ENCODE results near the gene PLCG2.
"Not testable (repeated sequence)": the region's sequence is repeated elsewhere in the genome, so short reads cannot be mapped to it uniquely, and the experiment has no call there.

The PLCG2 gene

DNA sequence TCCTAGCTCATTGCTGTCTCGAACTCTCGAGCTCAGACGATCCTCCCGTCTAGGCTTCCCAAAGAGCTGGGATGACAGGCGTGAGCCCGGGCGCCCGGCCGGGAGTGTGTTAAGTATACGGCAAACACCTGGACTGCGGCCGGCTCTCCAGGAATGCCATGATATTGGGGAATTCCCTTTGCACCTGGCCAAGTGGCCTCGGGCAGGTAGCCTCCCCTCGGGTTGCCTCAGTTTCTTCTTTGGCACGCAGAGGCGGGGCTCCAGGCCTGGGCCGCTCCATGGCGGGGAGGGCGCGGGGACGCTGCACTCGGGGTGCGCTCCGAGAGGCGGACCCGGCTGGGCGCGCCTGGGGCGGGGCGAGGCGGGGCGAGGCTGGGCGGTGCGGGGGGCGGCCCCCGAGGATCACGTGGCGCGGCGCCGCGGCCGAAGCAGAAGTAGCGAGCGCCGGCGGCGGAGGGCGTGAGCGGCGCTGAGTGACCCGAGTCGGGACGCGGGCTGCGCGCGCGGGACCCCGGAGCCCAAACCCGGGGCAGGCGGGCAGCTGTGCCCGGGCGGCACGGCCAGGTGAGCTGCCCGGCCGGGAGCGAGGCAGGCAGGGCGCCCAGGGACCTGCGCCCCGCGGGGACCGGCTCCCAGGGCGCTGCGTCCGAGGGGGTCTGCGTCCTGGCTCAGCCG is at the start of gene PLCG2:
PLCG2 (plus strand) TSS at position 431 of the 675 bp plus-strand sequence. CDS start 6,699 bp downstream, outside the sequence.
- no peaks in the 10 kb centered on the region for H3K9me3 Mint-ChIP-seq
- ATAC-seq (peak; percentile 98), DNase-seq (peak; percentile 81)
- H3K36me3 Mint-ChIP-seq (ENCODE audit: low read depth) = no peaks in the 10 kb centered on the region
- peaks cover 29% of the 10 kb centered on the region for H3K27me3 Mint-ChIP-seq
- no peak within 1 kb of the TSS for H3K27ac Mint-ChIP-seq
- peaks cover 22% of the 10 kb centered on the region for H3K4me1 Mint-ChIP-seq
- peak within 1 kb of the TSS; percentile 79 for H3K4me3 Mint-ChIP-seq

DNA sequence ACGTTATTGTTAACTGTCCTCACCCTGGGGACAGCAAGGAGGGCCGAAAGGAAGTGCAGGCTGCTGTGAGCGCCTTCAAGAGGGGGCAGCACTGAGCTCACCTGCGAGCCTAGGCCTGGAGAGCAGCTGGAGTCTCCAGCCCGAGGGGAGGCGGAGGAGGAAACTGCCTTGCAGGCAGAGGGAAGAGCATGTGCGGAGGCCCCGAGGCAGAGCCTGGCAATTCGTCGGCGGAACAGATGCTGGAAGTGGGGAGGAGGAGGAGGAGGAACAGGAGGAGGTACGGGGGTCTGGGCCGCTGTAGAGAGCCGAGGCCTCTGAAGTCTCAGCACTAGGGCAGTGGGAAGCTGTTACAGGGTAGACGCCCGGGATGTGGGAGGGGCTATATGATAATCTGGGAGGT is 49.6 kb upstream of the PLCG2 start:
- Mint-ChIP-seq H3K27me3 (no peaks in the 10 kb centered on the region), H3K9me3 (no peaks in the 10 kb centered on the region), H3K4me3 (no peak overlapping the region), H3K27ac (no peak overlapping the region), H3K4me1 (peaks cover 14% of the 10 kb centered on the region), H3K36me3 (ENCODE audit: low read depth) (no peaks in the 10 kb centered on the region)
- DNase-seq (no peak), ATAC-seq (no peak)

DNA sequence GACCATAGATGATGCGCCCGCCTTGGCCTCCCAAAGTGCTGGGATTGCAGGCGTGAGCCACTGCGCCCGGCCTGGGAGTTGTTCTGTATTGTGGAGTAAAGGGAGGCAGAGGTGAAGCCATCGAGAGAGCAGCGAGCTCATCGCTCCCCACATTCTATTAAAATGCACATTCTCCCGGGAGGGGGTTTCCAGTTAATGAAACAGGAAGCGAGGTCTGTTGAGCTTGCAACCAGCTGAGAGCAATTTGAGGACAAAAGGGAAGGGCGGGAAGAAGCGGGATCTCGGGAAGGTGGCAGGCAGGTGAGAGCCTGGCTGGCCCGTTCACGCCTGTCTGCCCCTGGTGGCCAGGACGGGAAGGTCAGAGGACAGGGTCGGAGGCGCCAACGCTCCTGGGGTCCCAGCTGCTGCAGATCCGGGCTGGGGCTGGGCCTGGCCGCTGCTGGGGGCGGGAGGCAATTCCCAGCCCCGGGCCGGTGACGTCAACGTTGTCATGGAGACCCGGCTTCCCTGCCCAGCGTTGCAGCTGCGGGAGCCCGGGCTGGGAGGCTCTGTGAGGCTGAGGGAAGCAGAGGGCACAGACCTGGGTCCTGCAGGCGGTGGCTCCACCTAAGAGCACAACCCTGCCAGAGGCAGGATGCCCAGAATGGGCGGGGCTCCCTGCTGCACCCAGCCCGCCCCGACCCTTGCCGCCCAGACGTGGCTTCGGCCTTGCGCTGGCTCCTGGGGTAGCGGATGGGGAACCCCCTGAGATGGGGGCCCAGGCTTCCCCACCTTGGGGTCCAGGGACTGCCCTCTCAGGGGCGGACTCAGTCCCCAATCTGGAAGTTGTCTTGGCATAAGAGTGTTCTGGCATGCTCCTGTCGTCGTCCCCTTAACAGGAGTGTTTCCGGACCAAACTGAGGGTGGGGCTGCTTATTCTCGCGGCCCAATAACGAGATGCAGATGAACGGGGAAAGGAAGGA is 48.7 kb upstream of the PLCG2 start:
- ATAC-seq (peak; percentile 89), DNase-seq (peak; percentile 67)
- H3K36me3 Mint-ChIP-seq (ENCODE audit: low read depth) = no peaks in the 10 kb centered on the region
- no peaks in the 10 kb centered on the region for H3K9me3 Mint-ChIP-seq
- H3K27me3 Mint-ChIP-seq = no peaks in the 10 kb centered on the region
- H3K4me3 Mint-ChIP-seq = peak overlapping the region; percentile 79
- peak overlapping the region; percentile 85 for H3K27ac Mint-ChIP-seq
- H3K4me1 Mint-ChIP-seq = peaks cover 14% of the 10 kb centered on the region

DNA sequence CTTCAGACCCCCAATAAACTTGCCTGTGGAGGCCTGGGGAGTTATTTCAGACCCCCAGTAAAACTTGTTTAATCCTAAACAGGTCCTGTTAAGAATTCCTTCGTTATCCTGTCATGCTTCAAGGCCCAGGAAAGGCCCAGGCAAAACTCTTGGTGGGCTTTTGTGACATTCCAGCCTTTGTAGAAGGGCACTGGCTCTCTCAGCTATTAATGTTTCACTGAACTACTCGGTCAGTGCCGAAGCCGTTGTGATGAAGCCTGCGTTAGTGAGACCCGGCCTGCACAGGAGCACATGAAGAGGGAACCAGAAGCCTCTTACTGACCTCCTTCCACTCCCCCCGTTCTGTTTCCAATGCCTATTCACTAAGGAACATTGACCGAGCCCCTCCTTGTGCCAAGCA is 47.4 kb upstream of the PLCG2 start:
- H3K36me3 Mint-ChIP-seq (ENCODE audit: low read depth) = no peaks in the 10 kb centered on the region
- no peaks in the 10 kb centered on the region for H3K9me3 Mint-ChIP-seq
- peaks cover 14% of the 10 kb centered on the region for H3K4me1 Mint-ChIP-seq
- no peak for DNase-seq
- no peak overlapping the region for H3K27ac Mint-ChIP-seq
- H3K27me3 Mint-ChIP-seq = no peaks in the 10 kb centered on the region
- H3K4me3 Mint-ChIP-seq = no peak overlapping the region
- ATAC-seq = no peak

DNA sequence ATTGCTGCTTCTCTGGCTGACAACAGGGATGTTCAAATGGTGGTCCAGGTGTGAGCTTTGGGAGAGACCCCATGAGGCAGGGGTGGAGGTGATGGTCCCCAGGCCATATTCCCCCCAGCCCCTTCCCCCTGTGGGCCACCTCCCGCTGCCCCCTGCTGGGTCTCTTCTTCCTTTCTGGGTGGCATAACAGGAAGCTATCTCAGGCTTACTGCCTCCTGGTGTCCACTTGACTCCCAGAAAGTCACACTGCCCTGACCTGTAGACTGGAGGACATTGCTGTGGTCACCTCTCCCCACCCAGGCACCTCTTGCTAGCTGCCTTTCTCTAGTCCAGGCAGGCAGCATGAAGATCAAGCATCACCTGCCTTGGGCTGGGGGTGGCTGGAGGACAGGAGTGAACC is 46.4 kb upstream of the PLCG2 start:
- peaks cover 17% of the 10 kb centered on the region for H3K4me1 Mint-ChIP-seq
- no peaks in the 10 kb centered on the region for H3K36me3 Mint-ChIP-seq (ENCODE audit: low read depth)
- no peaks in the 10 kb centered on the region for H3K9me3 Mint-ChIP-seq
- H3K4me3 Mint-ChIP-seq = no peak overlapping the region
- no peaks in the 10 kb centered on the region for H3K27me3 Mint-ChIP-seq
- H3K27ac Mint-ChIP-seq = peak overlapping the region; percentile 26
- ATAC-seq (no peak), DNase-seq (no peak)

DNA sequence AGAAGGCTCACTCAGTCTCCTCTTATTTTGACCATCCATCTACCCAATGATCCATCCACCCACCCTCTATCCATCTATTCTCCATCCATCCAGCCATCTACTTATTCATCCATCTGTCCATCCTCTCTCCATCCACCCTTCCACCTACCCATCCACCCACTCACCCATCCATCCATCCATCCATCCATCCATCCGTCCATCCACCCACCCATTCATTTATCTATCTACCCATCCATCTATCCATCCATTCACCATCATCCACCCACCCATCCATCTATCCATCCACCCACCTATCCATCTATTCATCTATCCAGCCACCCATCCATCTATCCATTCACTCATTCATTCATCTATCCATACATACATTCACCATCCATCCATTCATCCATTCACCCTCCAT is 45.8 kb upstream of the PLCG2 start:
- no peak for ATAC-seq
- Mint-ChIP-seq H3K9me3 (no peaks in the 10 kb centered on the region), H3K4me3 (no peak overlapping the region)

DNA sequence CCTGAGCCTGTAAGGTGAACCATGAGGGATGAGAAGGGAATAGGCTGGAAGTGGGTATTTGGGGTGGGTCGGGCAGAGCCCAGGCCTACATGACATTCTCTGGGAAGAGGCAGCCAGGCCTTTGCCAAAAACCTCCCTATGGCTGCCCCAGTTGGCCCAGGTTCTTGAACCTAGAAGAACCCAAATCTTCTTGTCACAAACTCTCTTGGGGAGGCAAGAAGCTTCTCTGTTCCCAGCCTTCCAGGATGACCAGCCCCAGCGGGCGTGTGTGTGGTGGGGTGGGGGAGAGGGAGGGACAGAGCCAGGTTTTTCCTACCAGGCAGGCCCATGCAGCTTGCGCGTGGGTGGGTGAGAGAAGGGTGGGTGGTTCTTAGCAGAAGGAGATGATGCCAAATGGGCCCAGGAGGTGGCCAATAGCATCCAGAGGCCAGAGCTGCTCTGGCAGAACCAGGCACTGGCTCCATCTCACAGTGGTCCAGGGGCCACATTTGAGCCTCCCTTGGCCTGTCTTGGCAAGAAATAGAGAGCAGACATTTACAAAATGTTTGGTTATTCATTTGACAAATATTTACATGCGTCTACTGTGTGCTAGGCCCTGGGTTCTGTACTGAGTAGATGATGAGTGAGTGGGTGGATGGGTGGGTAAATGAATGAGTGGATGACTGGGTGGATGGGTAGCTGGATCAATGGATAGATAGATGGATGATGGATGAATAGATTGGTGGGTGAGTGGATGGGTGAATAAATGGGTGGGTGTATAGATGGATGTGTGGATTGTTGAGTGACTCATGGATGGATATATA is 44.3 kb upstream of the PLCG2 start:
- Mint-ChIP-seq H3K36me3 (ENCODE audit: low read depth) (no peaks in the 10 kb centered on the region), H3K4me1 (peaks cover 21% of the 10 kb centered on the region), H3K27me3 (no peaks in the 10 kb centered on the region), H3K4me3 (no peak overlapping the region), H3K9me3 (no peaks in the 10 kb centered on the region), H3K27ac (no peak overlapping the region)
- no peak for DNase-seq
- no peak for ATAC-seq

More for the DNA sequence above, 45.8 kb upstream of the PLCG2 start:
- Mint-ChIP-seq H3K27ac (no peak overlapping the region), H3K4me1 (peaks cover 23% of the 10 kb centered on the region), H3K27me3 (no peaks in the 10 kb centered on the region), H3K36me3 (ENCODE audit: low read depth) (no peaks in the 10 kb centered on the region)
- DNase-seq = no peak

DNA sequence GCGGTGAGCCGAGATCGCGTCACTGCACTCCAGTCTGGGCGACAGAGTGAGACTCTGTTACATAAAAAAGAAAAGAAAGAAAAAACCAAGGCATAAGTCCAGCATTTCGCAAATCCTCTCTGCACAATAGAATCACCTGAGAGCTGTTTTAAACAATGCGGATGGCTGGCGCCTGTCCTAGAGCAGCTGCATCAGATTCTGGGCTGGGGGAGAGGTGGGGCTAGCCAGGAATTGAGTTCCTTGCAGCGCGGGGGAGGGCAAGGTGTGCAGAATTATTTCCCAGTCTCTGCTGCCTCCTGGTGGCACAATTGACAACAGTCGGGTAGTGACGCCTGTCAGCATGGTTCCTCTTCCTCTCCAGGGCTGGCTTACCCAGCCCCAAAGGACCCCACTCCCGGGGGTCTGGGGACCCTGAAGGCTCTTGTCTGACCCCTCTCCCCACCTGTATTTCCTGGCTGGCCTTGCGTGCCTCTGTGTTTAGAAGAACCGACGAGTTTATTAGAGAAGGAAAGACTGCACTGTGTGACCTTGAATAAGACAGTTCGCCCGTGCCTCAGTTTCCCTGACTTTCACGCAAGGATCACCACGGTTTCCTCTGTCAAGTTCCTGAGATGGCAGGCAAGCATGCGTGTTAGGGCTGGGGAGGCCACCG is 41.1 kb upstream of the PLCG2 start:
- no peaks in the 10 kb centered on the region for H3K36me3 Mint-ChIP-seq (ENCODE audit: low read depth)
- no peaks in the 10 kb centered on the region for H3K27me3 Mint-ChIP-seq
- ATAC-seq = peak; percentile 87
- peak overlapping the region; percentile 59 for H3K27ac Mint-ChIP-seq
- H3K9me3 Mint-ChIP-seq = no peaks in the 10 kb centered on the region
- DNase-seq = peak; percentile 85
- peaks cover 22% of the 10 kb centered on the region for H3K4me1 Mint-ChIP-seq
- H3K4me3 Mint-ChIP-seq = peak overlapping the region; percentile 46

DNA sequence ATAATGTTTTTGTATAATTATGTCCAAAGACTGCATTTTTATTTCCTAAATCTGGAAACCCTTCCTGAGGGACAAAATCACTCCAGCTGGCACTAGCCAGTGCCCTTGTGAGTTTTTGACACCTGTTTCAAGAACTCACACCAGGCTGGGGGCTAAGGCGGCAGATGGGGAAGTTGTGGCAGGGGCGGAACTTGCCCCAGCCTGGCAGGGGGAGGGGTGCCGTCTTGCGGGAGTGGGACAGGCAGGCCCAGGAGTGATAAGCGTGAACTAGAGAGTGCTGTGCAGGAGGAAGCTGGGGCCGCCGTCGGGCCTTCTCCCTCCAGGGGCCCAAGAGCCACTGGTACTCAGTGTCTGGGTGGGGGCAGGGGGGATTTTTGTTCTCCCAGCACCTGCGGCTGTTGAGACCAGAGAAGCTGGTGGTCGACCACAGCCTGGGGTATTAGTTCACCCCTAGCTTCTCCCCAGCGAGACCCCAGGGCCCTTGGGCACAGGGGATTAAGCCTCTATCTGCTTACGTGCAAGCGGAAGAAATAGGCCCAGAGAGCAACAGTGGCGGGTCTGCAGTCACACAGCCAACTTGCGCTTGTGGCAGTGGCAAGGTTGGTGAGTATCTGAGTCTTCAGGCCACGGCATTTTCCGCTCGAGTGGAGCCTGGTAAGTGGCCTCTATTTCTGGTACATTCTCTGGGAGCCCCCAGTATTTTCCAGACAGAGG is 40.2 kb upstream of the PLCG2 start:
- ATAC-seq (no peak), DNase-seq (no peak)
- H3K36me3 Mint-ChIP-seq (ENCODE audit: low read depth) = no peaks in the 10 kb centered on the region
- no peak overlapping the region for H3K4me3 Mint-ChIP-seq
- H3K9me3 Mint-ChIP-seq = no peaks in the 10 kb centered on the region
- no peaks in the 10 kb centered on the region for H3K27me3 Mint-ChIP-seq
- no peak overlapping the region for H3K27ac Mint-ChIP-seq
- H3K4me1 Mint-ChIP-seq = peaks cover 22% of the 10 kb centered on the region

DNA sequence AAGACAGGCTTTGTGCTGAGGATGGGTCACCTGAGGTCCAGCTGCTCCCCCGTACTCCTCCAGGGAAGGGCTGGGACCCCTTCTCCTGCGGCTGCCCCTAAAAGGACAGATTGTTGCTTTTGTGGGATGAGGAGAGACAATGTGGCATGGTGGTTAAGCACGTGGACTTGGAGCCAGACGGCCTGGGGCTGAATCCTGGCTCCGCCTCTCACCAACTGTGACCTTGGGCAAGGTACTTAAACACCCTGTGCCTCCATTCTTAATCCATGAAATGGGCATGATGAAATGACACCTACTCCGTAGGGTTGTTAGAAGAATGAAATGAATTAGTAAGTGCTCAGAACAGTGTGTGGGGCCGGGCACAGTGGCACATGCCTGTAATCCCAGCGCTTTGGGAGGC is 39.6 kb upstream of the PLCG2 start:
- H3K4me3 Mint-ChIP-seq = peak overlapping the region; percentile 11
- no peak for DNase-seq
- H3K9me3 Mint-ChIP-seq = no peaks in the 10 kb centered on the region
- no peak for ATAC-seq
- no peaks in the 10 kb centered on the region for H3K36me3 Mint-ChIP-seq (ENCODE audit: low read depth)
- no peaks in the 10 kb centered on the region for H3K27me3 Mint-ChIP-seq
- peaks cover 22% of the 10 kb centered on the region for H3K4me1 Mint-ChIP-seq
- no peak overlapping the region for H3K27ac Mint-ChIP-seq

DNA sequence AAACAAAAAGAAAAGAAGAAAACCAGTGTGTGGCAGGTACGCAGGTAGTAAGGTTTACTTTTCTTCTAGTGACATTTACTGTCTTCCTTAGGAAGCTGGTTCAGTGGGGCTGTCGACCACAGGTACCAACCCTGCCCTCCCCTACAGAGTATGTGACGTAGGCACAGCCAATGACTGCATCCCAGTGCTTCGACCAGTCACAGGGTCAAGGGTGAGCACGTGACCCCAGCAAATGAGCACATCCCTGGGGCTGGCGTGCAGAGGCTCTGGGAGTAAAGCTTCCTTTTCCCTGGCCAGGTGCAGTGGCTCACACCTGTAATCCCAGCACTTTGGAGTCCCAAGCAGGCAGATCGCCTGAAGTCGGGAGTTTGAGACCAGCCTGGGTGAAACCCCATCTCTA is 38.9 kb upstream of the PLCG2 start:
- no peak for ATAC-seq
- Mint-ChIP-seq H3K4me1 (peaks cover 22% of the 10 kb centered on the region), H3K36me3 (ENCODE audit: low read depth) (no peaks in the 10 kb centered on the region), H3K4me3 (peak overlapping the region; percentile 21), H3K27ac (no peak overlapping the region), H3K27me3 (no peaks in the 10 kb centered on the region), H3K9me3 (no peaks in the 10 kb centered on the region)
- DNase-seq = no peak

DNA sequence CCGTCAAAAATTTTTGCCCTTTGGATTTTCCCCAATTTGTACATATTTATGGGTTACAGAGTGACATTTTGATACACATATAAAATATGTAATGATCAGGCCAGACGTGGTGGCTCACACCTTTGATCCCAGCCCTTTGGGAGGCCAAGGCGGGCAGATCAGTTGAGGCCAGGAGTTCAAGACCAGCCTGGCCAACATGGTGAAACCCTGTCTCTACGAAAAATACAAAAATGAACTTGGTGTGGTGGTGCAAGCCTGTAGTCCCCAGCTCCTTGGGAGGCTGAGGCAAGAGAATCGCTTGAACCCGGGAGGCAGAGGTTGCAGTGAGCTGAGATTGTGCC is 37.7 kb upstream of the PLCG2 start:
- not testable (repeated sequence) for ATAC-seq; H3K36me3 Mint-ChIP-seq (ENCODE audit: low read depth); H3K9me3 Mint-ChIP-seq; H3K27me3 Mint-ChIP-seq; H3K4me3 Mint-ChIP-seq; DNase-seq
- Mint-ChIP-seq H3K27ac (peak overlapping the region; percentile 46), H3K4me1 (peaks cover 31% of the 10 kb centered on the region)

DNA sequence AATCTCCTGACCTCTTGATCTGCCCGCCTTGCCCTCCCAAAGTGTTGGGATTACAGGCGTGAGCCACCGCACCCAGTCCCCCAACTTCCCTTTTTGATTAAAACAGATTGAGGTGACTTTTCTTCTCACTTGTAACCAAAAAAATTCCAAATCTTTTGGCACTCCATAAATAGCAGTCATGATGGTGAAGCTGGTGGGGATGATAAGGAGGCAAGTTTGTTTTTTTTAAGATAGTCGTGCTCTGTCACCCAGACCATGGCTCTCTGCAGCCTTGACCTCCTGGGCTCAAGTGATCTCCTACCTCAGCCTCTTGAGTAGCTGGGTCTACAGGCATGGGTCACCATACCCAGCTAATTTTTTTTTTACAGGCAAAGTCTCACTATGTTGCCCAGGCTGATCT is 34.7 kb upstream of the PLCG2 start:
- Mint-ChIP-seq H3K27ac (no peak overlapping the region), H3K36me3 (ENCODE audit: low read depth) (peaks cover 2% of the 10 kb centered on the region), H3K9me3 (peaks cover 3% of the 10 kb centered on the region), H3K4me1 (peaks cover 33% of the 10 kb centered on the region), H3K27me3 (no peaks in the 10 kb centered on the region), H3K4me3 (no peak overlapping the region)
- ATAC-seq (no peak), DNase-seq (no peak)

DNA sequence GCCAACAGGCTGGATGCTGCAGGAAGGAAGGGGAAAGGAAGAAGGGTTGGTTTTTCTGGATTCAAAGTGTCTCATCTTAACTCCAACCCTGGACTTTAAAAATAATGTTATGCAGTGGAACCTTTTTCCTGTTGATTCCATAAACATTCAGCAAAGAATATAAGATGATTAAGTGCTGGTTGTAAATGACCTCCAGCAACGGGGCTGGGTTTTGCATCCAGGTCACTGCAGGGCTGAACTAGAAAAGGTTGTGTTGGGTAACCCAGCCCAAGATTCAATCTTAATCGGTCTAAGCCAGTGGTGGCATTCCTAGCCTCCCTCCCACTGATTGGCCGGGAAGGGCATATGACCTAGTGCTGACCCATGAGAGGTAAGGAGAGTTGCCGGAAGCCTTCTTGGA is 34.2 kb upstream of the PLCG2 start:
- Mint-ChIP-seq H3K27me3 (no peaks in the 10 kb centered on the region), H3K27ac (no peak overlapping the region), H3K9me3 (peaks cover 3% of the 10 kb centered on the region), H3K4me3 (no peak overlapping the region), H3K36me3 (ENCODE audit: low read depth) (peaks cover 2% of the 10 kb centered on the region), H3K4me1 (peaks cover 30% of the 10 kb centered on the region)
- no peak for ATAC-seq
- DNase-seq = no peak

Measured in activated naive CD8-positive, alpha-beta T cell treated with anti-CD3 and anti-CD28 coated beads, Interleukin-2, amount 50 U/mL, for 24 hours (primary cell).